ENCODE results near the gene STIM2. TPM values are rescaled to one million over a fixed set of nuclear protein-coding genes. Genes with fewer than 3 reads are reported as not detected.
A peak's percentile ranks its signal among the peaks of the same experiment; 100 is the strongest.
"Not testable (repeated sequence)": the region's sequence is repeated elsewhere in the genome, so short reads cannot be mapped to it uniquely, and the experiment has no call there.

STIM2 gene
- total and polyA plus RNA-seq, 10 of the 15 experiments (the other 5 are each of a cell fraction or from before 2014, with no cell fraction given) = 4.7 to 41.5 (median 16.9) TPM

DNA sequence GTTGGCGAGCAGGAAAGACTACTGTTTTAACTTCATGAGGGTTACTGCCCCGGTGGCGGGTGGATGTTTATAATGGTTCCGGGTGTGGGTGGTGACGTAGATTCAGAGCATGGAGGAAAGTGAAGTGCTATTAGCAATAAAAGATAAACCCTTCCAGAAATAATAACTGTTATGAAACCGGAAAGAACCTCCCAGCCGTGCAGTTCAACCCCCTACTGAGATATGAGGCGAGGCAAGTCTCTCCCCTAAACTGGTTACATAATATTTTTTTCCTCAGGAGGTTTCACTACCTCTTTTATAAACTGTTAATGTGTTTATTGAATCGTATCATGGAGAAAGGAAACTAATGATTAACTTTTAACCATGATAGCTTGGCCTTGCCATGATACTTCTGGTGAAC lies 33.9 kb upstream of the STIM2 start (continued):
- peak in 1 of 2 experiments; percentile 99; a peak in 2 of 4 replicates for TF ChIP-seq ETV6 (conservative IDR thresholded peaks at IDR 0.05 in 1 of 2, IDR thresholded peaks at IDR 0.05 in 1 of 2; ENCODE audit: borderline replicate concordance in 1 of 2, low read depth in 1 of 2)
- TF ChIP-seq, protein P1, sequence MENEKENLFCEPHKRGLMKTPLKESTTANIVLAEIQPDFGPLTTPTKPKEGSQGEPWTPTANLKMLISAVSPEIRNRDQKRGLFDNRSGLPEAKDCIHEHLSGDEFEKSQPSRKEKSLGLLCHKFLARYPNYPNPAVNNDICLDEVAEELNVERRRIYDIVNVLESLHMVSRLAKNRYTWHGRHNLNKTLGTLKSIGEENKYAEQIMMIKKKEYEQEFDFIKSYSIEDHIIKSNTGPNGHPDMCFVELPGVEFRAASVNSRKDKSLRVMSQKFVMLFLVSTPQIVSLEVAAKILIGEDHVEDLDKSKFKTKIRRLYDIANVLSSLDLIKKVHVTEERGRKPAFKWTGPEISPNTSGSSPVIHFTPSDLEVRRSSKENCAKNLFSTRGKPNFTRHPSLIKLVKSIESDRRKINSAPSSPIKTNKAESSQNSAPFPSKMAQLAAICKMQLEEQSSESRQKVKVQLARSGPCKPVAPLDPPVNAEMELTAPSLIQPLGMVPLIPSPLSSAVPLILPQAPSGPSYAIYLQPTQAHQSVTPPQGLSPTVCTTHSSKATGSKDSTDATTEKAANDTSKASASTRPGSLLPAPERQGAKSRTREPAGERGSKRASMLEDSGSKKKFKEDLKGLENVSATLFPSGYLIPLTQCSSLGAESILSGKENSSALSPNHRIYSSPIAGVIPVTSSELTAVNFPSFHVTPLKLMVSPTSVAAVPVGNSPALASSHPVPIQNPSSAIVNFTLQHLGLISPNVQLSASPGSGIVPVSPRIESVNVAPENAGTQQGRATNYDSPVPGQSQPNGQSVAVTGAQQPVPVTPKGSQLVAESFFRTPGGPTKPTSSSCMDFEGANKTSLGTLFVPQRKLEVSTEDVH (IDR thresholded peaks at IDR 0.05; ENCODE audit: low read depth, partially characterized antibody) = no peak
- TF ChIP-seq, protein P2, sequence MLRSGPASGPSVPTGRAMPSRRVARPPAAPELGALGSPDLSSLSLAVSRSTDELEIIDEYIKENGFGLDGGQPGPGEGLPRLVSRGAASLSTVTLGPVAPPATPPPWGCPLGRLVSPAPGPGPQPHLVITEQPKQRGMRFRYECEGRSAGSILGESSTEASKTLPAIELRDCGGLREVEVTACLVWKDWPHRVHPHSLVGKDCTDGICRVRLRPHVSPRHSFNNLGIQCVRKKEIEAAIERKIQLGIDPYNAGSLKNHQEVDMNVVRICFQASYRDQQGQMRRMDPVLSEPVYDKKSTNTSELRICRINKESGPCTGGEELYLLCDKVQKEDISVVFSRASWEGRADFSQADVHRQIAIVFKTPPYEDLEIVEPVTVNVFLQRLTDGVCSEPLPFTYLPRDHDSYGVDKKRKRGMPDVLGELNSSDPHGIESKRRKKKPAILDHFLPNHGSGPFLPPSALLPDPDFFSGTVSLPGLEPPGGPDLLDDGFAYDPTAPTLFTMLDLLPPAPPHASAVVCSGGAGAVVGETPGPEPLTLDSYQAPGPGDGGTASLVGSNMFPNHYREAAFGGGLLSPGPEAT (IDR thresholded peaks at IDR 0.05; ENCODE audit: low read depth) = peak; percentile 79

DNA sequence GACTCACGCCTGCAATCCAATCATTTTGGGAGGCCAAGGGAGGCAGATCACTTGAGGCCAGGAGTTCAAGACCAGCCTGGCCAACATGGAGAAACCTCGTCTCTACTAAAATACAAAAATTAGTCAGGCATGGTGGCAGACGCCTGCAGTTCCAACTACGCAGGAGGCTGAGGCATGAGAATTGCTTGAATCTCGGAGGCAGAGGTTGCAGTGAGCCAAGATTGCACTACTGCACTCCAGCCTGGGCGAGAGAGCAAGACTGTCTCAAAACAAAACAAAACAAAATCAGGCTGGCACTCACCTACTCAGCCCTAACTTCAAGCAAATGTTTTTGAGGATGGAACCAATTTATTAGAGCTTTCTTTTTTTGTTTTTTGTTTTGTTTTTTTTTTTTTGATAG lies 33.3 kb upstream of the STIM2 start:
- intact Hi-C loops (cut with micrococcal nuclease; ENCODE audit: unreplicated experiment); H4K20me1 ChIP-seq (ENCODE audit: control insufficient read depth, insufficient read depth); H3K9me3 ChIP-seq (replicated peaks; ENCODE audit: control insufficient read depth, insufficient read depth, low read length); ATAC-seq; H3K4me2 ChIP-seq (ENCODE audit: control insufficient read depth, insufficient read depth); H3K27me3 ChIP-seq (replicated peaks in 1 of 2; ENCODE audit: control insufficient read depth in 2 of 2, insufficient read depth in 2 of 2, low read length in 1 of 2); H2AFZ ChIP-seq (ENCODE audit: control insufficient read depth, low read depth, low read length); DNase-seq (ENCODE audit: low read depth, low spot score); FAIRE-seq; H3K27ac ChIP-seq (ENCODE audit: control insufficient read depth, insufficient read depth); H3K9ac ChIP-seq (ENCODE audit: control insufficient read depth, insufficient read depth, low read length); H3K79me2 ChIP-seq (ENCODE audit: control insufficient read depth, insufficient read depth, low read length); BruUV-seq (replicated peaks); H3K4me3 ChIP-seq; in situ Hi-C loops (cut with MboI); H3K36me3 ChIP-seq (ENCODE audit: control insufficient read depth in 2 of 2, insufficient read depth in 2 of 2, low read length in 1 of 2): not testable (repeated sequence)
- SMC1A ChIA-PET (ENCODE audit: uncharacterized antibody, unreplicated experiment) = interaction anchor here (0.5 to 3.6 kb wide), 16 partner anchors 10 to 914 kb away, joined by 3 to 14 read pairs (median 4); partner anchors contain the start of gene STIM2
- peaks cover 20% of the 10 kb centered on the region for H3K4me1 ChIP-seq (ENCODE audit: control insufficient read depth, insufficient read depth, low read length)
- RAD21 ChIA-PET (ENCODE audit: unreplicated experiment) = interaction anchor here (0.7 to 2.9 kb wide), 5 partner anchors 8 to 172 kb away, joined by 3 to 12 read pairs (median 3); no protein-coding TSS in a partner anchor
- CTCF ChIA-PET = interaction anchor here (1.1 kb wide), 1 partner anchor 13 kb away, joined by 3 read pairs; no protein-coding TSS in a partner anchor
- POLR2A ChIA-PET = interaction anchor here (1.3 to 2.1 kb wide), 3 partner anchors 8 to 59 kb away, joined by 3 to 9 read pairs (median 4); no protein-coding TSS in a partner anchor
- 56% methylated on average over 6 of the region's 6 CpGs for WGBS (ENCODE audit: insufficient coverage, insufficient replicate concordance, low lambda C conversion rate, missing lambda C conversion rate)

Data from GM12878 (cell line).